BE2C (cell line): ENCODE data around the gene C6orf132.

Experiments used
- DNase-seq: peaks from one replicate; pipeline ENCODE4 v3.0.0-alpha.2; 2020
- H3K27me3 ChIP-seq: fragments of 250-450 bp; sonication (Bioruptor Pico); 2 replicates; pipeline ENCODE4 v1.5.1; 2020; ENCODE audit warnings: mild to moderate bottlenecking
- H3K36me3 ChIP-seq: fragments of 250-450 bp; sonication (Bioruptor Pico); 2 replicates; pipeline ENCODE4 v1.5.1; 2020; ENCODE audit warnings: mild to moderate bottlenecking
- H3K4me1 ChIP-seq: fragments of 250-450 bp; sonication (Bioruptor Pico); 2 replicates; pipeline ENCODE4 v1.5.1; 2020
- H3K4me3 ChIP-seq: 2 replicates; pipeline ENCODE4 v1.5.1; 2011; ENCODE audit warnings: low read depth, low read length
- H3K9me3 ChIP-seq: fragments of 250-450 bp; sonication (Bioruptor Pico); 2 replicates; pipeline ENCODE4 v1.5.1; 2020
- TF ChIP-seq, protein P1 (sequence below): IDR thresholded peaks from 2 replicates; pipeline ENCODE4 v1.5.1; 2012; ENCODE audit warnings: mild to moderate bottlenecking, low read depth, low read length

The C6orf132 gene

DNA sequence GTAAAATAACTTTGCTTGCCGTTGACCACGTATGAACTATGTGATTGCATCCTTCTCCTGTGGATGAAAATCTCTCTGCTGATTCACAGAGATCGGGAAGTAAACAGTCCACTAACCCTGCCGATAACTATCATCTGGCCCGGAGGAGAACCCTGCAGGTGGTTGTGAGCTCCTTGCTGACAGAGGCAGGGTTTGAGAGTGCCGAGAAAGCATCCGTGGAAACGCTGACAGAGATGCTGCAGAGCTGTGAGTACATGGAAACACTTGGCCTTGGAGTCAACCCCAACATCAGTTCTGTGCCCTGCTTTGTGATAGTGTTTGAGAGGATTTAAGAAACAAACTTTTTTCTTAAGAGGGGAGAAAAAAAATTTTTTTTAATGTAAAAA lies 91.2 kb downstream of the C6orf132 start:
- H3K4me3 ChIP-seq, result peak overlapping the region; percentile 86
- peaks cover 9% of the 10 kb centered on the region for H3K27me3 ChIP-seq
- no peaks in the 10 kb centered on the region for H3K9me3 ChIP-seq
- no peak for DNase-seq
- TF ChIP-seq, protein P1, sequence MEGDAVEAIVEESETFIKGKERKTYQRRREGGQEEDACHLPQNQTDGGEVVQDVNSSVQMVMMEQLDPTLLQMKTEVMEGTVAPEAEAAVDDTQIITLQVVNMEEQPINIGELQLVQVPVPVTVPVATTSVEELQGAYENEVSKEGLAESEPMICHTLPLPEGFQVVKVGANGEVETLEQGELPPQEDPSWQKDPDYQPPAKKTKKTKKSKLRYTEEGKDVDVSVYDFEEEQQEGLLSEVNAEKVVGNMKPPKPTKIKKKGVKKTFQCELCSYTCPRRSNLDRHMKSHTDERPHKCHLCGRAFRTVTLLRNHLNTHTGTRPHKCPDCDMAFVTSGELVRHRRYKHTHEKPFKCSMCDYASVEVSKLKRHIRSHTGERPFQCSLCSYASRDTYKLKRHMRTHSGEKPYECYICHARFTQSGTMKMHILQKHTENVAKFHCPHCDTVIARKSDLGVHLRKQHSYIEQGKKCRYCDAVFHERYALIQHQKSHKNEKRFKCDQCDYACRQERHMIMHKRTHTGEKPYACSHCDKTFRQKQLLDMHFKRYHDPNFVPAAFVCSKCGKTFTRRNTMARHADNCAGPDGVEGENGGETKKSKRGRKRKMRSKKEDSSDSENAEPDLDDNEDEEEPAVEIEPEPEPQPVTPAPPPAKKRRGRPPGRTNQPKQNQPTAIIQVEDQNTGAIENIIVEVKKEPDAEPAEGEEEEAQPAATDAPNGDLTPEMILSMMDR, result no peak
- H3K4me1 ChIP-seq, result no peaks in the 10 kb centered on the region
- H3K36me3 ChIP-seq, result peaks cover 17% of the 10 kb centered on the region
